CD4-positive, alpha-beta T cell treated with Interleukin-17A for 1 hour (primary cell): ENCODE results near the gene RBX1.
"Not testable (repeated sequence)": the region's sequence is repeated elsewhere in the genome, so short reads cannot be mapped to it uniquely, and the experiment has no call there.

Experiments used
- DNase-seq: peaks from one replicate; pipeline ENCODE4 v3.0.0-alpha.2; 2020

RBX1 gene

GRCh38 chr22:40950962-40951794 is at the start of gene RBX1:
RBX1 (plus strand) TSS chr22:40951378; CDS start chr22:40951399, 21 bp downstream.
- peak; percentile 99 for DNase-seq

- DNase-seq: no peak
Measured at GRCh38 chr22:40904101-40904500, 47.1 kb upstream of the RBX1 start.

GRCh38 chr22:40908895-40909294 is 42.3 kb upstream of the RBX1 start:
- DNase-seq: no peak

GRCh38 chr22:40911772-40912171 is 39.4 kb upstream of the RBX1 start:
- no peak for DNase-seq

DNA sequence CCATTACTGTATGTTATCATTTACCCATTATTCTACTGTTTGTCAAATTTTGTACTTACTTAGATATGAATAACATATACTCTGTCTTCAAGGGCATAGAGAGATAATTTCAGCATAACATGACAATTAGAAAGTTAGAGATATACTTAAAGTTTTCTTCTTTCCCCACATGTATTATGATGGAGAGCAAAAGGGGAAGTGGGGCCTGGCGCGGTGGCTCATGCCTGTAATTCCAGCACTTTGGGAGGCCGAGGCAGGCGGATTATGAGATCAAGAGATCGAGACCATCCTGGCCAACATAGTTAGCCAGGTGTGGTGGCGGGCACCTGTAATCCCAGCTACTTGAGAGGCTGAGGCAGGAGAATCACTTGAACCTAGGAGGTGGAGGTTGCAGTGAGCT is 38.2 kb upstream of the RBX1 start:
- DNase-seq: not testable (repeated sequence)

DNA sequence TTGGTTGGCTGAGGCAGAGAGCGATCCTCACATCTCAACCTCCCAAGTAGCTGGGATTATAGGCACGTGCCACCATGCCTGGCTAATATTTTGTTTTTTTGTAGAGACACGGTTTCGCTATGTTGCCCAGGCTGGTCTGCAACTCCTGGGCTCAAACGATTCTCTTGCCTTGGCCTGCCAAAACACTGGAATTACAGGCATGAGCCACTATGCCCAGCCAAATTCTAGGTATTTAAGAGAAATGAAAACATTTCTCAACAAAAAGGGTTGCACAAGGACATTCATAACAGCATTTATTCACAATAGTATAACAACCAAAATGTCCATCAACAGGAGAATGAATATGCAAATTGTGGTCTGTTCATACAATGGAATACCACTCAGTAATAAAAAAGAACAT is 31.7 kb upstream of the RBX1 start:
- DNase-seq: no peak

- DNase-seq: no peak
Measured at GRCh38 chr22:40920526-40920925, 30.7 kb upstream of the RBX1 start.

DNA sequence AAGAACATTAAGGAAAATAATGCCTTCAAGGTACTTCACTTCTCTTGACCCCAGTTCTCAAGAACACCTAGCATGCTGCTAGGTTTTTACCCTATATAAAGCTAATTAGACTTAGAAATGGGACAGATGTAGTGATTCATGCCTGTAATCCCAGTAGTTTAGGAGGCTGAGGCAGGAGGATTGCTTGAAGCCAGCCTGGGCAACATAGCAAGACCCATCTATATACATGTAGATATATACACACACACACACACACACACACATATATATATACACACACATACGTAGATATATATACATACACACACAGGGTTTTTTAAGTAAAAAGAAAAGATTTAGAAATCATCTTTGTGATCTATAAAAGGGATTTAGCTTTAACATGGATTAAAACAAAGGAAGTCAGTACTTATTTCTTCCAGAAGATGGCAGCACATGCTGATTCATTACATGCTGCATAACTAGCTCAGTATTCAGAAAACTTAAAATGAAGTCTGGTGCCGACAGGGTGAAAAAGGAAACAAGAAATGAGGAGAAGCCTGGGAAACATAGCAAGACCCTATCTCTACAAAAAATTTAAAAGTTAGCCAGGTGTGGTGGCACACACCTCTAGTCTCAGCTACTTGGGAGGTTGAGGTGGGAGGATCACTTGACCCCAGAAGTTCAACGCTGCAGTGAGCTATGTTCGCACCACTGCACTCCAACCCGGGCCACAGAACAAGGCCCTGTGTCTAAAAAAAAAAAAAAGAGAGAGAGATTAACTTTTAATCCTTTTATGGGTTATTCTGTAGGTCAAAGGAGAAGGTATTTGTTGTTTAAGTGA is 28.5 kb upstream of the RBX1 start:
- peak; percentile 82 for DNase-seq

DNA sequence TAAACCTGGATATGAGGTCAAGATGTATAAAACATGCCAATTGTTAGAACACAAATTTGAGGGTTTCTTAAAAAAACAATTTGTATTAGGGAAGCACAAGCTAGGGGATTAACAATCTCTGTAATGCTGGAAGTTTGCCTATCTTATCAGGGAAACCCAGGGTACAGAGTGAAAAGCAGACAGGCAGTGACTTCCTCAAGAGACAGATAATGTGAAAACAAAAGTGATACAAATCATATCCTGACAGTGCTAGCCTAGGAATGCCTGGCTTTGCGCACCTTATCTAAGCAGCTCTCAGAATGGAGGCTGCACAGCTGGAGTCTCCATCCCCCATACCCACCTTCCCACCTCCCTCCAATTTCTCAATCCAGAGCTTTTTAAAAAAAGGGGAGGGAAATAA is 22.5 kb upstream of the RBX1 start:
- no peak for DNase-seq

GRCh38 chr22:40932396-40932795 is 18.8 kb upstream of the RBX1 start:
- no peak for DNase-seq

- DNase-seq: no peak
Measured at GRCh38 chr22:40939202-40939601, 12.0 kb upstream of the RBX1 start.

- peak; percentile 41 for DNase-seq
Measured at GRCh38 chr22:40951795-40952605, 822 bp downstream of the RBX1 start.

DNA sequence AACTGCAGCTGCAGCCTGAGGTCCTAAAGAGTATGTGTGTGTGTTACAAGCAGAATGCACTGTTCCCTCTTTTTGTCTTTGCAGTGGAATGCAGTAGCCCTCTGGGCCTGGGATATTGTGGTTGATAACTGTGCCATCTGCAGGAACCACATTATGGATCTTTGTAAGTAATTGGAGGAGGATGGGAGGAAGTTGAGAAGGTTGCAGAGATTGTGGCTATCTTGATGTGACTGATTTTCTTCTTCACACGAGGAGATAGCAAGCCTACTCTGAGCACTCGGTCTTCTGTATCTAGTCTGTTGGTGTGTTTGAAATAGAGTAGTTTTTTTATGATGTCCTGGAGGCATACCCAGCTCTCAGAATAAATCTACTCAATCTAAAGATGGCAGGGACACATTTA is 2.3 kb downstream of the RBX1 start:
- DNase-seq: no peak

GRCh38 chr22:40954113-40954512 is 2.9 kb downstream of the RBX1 start:
- DNase-seq: no peak

DNA sequence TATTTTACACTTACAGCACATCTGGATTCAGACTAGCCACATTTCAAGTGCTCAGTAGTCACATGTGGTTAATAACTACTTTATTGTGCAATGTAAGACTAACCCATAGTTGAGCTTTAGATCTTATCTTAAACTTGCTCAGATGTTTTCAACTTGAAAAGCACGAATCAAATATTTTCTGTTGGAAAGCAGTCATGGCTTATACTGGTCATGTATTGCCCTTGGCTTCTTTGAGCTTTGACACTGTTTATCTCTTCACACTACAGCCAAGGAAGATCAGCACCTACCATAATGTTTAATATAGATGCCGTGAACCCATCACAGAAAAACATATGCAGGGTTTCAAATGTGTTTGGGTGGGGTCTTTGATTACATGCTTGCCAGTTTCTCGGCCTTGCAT is 4.4 kb downstream of the RBX1 start:
- DNase-seq: no peak

- DNase-seq: no peak
Measured at GRCh38 chr22:40957601-40958000, 6.4 kb downstream of the RBX1 start.

- no peak for DNase-seq
Measured at GRCh38 chr22:40958299-40958698, 7.1 kb downstream of the RBX1 start.

DNA sequence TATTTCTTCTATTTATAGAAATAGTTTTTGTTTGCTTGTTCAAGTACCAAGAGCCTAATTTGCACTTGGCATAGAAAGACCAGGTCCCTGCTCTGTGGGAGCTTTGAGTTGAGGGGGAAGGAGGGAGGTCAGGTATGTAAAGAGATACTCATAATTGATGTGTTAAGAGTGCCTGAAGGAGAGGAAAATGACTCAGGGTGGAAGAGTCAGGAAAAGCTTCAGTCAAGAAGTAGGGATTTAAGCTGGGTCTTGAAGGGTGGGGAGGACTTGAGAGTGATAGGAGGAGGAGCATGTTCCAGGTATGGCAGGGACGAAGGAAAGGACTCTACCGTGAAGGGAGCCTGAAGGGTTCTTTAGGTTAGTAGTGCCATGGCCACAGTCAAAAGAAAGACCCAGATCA is 9.0 kb downstream of the RBX1 start:
- no peak for DNase-seq

DNA sequence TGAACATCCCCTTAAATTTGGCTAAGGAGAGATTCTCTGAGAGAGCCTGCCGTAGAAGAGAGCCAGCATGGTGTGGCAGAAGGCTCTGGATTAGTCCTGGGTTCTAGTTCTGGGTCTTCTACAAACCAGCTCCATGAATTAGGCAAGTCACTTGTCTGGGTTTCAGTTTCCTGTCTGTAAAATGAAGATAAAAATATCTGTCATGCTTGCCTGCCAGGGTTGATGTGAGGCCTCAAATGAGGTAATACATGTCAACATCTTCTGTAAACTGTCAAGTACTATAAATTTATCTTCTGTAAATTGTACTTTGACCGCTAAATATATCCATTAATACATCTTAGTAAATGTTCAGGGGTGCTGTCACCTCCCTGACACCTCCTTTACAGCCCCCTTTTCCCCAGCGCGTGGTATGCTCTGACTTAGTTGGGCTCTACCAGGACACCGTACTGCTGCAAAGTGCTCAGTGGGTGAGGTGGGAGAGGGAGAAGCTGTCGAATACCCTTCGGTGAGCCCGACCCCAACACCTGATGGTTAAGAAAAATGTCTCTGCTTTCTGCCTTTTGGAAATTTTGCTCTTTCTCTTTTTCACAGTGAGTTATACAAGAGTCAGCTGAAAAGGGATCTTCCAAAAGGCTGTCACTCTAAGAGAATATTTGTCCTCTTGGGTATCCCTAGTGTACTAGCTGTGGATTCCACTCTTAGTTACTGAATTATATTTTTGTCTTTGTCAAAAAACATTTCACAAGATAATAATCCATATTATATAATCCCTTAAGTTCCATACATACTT is 15.0 kb downstream of the RBX1 start:
- no peak for DNase-seq

- no peak for DNase-seq
Measured at GRCh38 chr22:40966726-40967085, 15.5 kb downstream of the RBX1 start.

- DNase-seq: no peak
Measured at GRCh38 chr22:40967111-40967760, 16.1 kb downstream of the RBX1 start.

GRCh38 chr22:40972587-40972986 is 21.4 kb downstream of the RBX1 start:
- no peak for DNase-seq
